Activated T-helper 17 cell treated with anti-CD3 and anti-CD28 coated beads, Interleukin-2, amount 50 U/mL, for 72 hours (primary cell): ENCODE data around the gene DNMT1. TPM values are rescaled to one million over a fixed set of nuclear protein-coding genes. Genes with fewer than 3 reads are reported as not detected.

Source experiments
- ATAC-seq: fragments of 150-1000 bp; cut with Tn5 transposase; replicated peaks from 2 replicates; pipeline ENCODE4 v1.10.0; 2021; ENCODE audit warnings: mild to moderate bottlenecking, moderate library complexity
- H3K27ac Mint-ChIP-seq: one replicate; pipeline ENCODE4 v1.8.0; 2022; ENCODE audit warnings: mixed read lengths
- H3K27me3 Mint-ChIP-seq: one replicate; pipeline ENCODE4 v1.8.0; 2022; ENCODE audit warnings: mixed read lengths
- H3K36me3 Mint-ChIP-seq: one replicate; pipeline ENCODE4 v1.8.0; 2022; ENCODE audit warnings: low read depth, mild to moderate bottlenecking, mixed read lengths
- H3K4me1 Mint-ChIP-seq: one replicate; pipeline ENCODE4 v1.8.0; 2022; ENCODE audit warnings: mixed read lengths
- H3K4me3 Mint-ChIP-seq: one replicate; pipeline ENCODE4 v1.8.0; 2022; ENCODE audit warnings: mild to moderate bottlenecking, mixed read lengths
- H3K9me3 Mint-ChIP-seq: one replicate; pipeline ENCODE4 v1.8.0; 2022; ENCODE audit warnings: mixed read lengths
- total RNA-seq, 2 donors: library from RNA; stranded (reverse); gene quantifications; one replicate each; pipeline ENCODE4 v1.2.3, GENCODE V29; 2022

Gene DNMT1
- total RNA-seq, 2 donors from 2014 or later, result 300 to 434 TPM

DNA sequence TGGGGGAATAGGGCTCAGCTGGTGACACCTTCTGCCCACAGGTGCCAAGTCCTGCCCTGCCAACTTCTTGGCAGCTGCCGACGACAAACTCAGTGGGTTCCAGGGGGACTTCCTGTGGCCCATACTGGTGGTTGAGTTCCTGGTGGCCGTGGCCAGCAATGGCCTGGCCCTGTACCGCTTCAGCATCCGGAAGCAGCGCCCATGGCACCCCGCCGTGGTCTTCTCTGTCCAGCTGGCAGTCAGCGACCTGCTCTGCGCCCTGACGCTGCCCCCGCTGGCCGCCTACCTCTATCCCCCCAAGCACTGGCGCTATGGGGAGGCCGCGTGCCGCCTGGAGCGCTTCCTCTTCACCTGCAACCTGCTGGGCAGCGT is 81.2 kb downstream of the DNMT1 start:
- H3K27ac Mint-ChIP-seq, result no peak overlapping the region
- H3K4me1 Mint-ChIP-seq, result peaks cover 32% of the 10 kb centered on the region
- H3K4me3 Mint-ChIP-seq, result peak overlapping the region; percentile 99
- no peaks in the 10 kb centered on the region for H3K27me3 Mint-ChIP-seq
- peaks cover 100% of the 10 kb centered on the region for H3K36me3 Mint-ChIP-seq
- no peaks in the 10 kb centered on the region for H3K9me3 Mint-ChIP-seq
- no peak for ATAC-seq

DNA sequence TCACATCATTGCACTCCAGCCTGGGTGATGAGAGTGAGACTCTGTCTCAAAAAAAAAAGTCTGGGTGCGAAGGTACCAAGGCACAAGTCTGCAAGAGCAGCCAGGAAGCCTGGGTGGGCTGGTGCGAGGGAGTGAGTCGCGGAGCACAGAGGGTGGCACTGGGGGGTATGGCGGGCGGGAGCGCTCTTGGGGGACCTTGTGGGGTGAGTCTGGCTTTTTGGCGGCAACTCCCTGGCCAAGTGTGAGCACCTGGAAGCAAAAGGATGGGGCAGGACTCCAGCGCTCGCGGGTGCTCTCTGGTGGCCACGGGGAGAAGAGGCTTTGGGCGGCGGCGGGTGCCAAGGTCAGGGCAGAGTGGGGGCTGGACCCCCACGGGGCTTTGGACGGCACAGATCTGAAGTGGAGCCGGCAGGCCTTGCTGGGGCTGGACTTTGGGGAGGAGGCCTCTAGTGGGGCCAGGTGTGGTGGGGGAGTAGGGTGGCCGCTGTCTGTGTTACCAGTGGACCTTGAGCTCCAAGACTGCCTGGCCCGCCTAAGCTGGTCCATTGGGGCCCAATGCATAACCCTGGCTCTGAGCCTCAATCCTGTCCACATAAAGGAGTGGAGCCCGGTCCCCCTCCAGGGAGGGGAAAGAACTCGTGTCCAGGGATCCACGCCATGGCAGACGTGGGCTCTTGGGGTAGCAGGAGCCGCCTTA is 81.7 kb downstream of the DNMT1 start:
- Mint-ChIP-seq H3K4me3 (peak overlapping the region; percentile 99), H3K9me3 (no peaks in the 10 kb centered on the region), H3K27me3 (no peaks in the 10 kb centered on the region), H3K27ac (peak overlapping the region; percentile 94), H3K4me1 (peaks cover 32% of the 10 kb centered on the region), H3K36me3 (peaks cover 100% of the 10 kb centered on the region)
- ATAC-seq, result peak; percentile 40

DNA sequence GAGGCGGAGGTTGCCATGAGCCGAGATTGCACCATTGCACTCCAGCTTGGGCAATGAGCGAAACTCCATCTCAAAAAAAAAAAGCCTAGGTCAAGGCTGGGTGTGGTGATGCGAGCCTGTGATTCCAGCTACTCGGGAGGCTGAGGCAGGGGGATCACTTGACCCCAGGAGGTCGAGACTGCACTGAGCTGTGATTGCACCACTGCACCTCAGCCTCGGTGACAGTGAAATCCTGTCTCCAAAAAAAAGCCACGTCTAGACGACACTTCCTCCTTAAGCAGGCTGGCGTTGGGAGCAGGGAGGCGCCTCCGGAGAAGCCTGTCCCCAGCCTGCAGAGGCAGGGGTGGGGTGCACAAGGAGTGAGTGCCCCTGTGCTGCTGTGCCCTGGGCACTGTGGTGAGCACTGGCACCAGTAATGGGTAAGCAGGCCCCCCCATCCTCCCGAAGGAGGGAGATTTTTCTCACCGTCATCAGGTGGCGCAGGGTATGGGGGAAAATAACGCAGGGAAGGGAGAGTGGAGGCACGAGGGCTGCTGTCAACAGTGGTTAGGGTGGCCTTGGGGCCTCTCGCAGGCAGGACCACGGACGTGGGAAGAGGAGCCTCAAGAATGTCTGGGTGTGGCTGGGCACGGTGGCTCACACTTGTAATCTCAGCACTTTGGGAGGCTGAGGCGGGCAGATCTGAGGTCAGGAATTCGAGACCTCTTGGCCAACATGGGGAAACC is 82.6 kb downstream of the DNMT1 start:
- H3K27me3 Mint-ChIP-seq, result no peaks in the 10 kb centered on the region
- peaks cover 32% of the 10 kb centered on the region for H3K4me1 Mint-ChIP-seq
- peaks cover 100% of the 10 kb centered on the region for H3K36me3 Mint-ChIP-seq
- H3K4me3 Mint-ChIP-seq, result peak overlapping the region; percentile 99
- ATAC-seq, result peak; percentile 69
- peak overlapping the region; percentile 95 for H3K27ac Mint-ChIP-seq
- H3K9me3 Mint-ChIP-seq, result no peaks in the 10 kb centered on the region

DNA sequence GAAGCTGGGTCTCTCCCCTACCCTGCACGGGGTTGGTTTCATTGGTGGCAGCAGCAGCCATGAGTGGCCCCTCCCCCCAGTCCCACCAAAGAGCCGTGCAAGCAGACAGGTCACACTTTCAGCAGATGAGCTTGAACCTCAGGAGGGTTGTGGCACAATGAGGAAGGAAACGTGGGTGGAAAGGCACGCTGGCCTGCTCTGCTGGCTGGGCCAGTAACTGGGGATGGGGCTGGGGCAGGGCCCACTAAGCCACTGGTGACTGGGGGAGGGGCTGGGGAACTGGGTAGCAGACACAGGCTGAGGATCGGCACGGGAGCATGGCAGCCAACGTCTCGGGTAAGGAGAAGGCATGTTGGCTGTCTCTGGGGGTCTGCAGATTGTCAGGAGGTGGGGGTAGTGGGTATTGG is 83.3 kb downstream of the DNMT1 start, which contains the start of gene P2RY11:
TSS of gene P2RY11 (plus strand) at position 289 of the 407 bp plus-strand sequence. CDS start at position 318, 29 bp downstream.
- Mint-ChIP-seq H3K36me3 (peaks cover 100% of the 10 kb centered on the region), H3K4me3 (peak within 1 kb of the TSS; percentile 99), H3K27ac (peak within 1 kb of the TSS; percentile 95), H3K4me1 (peaks cover 34% of the 10 kb centered on the region), H3K9me3 (no peaks in the 10 kb centered on the region), H3K27me3 (no peaks in the 10 kb centered on the region)
- ATAC-seq, result peak; percentile 54

DNA sequence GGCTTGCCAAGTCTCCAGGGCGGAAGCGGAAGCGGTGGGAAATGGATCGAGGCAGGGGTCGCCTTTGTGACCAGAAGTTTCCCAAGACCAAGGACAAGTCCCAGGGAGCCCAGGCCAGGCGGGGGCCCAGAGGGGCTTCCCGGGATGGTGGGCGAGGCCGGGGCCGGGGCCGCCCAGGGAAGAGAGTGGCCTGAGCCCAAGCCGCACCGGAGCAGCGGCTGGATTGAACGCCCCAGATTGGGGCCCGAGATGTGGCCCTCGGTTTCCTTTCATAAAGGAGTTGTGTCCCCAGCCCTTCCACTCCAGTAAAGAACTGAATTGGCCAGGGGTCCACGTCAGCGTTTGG is 83.8 kb downstream of the DNMT1 start:
- H3K4me3 Mint-ChIP-seq, result peak overlapping the region; percentile 99
- H3K27ac Mint-ChIP-seq, result peak overlapping the region; percentile 95
- peaks cover 30% of the 10 kb centered on the region for H3K4me1 Mint-ChIP-seq
- H3K36me3 Mint-ChIP-seq, result peaks cover 100% of the 10 kb centered on the region
- no peaks in the 10 kb centered on the region for H3K27me3 Mint-ChIP-seq
- no peak for ATAC-seq
- no peaks in the 10 kb centered on the region for H3K9me3 Mint-ChIP-seq

DNA sequence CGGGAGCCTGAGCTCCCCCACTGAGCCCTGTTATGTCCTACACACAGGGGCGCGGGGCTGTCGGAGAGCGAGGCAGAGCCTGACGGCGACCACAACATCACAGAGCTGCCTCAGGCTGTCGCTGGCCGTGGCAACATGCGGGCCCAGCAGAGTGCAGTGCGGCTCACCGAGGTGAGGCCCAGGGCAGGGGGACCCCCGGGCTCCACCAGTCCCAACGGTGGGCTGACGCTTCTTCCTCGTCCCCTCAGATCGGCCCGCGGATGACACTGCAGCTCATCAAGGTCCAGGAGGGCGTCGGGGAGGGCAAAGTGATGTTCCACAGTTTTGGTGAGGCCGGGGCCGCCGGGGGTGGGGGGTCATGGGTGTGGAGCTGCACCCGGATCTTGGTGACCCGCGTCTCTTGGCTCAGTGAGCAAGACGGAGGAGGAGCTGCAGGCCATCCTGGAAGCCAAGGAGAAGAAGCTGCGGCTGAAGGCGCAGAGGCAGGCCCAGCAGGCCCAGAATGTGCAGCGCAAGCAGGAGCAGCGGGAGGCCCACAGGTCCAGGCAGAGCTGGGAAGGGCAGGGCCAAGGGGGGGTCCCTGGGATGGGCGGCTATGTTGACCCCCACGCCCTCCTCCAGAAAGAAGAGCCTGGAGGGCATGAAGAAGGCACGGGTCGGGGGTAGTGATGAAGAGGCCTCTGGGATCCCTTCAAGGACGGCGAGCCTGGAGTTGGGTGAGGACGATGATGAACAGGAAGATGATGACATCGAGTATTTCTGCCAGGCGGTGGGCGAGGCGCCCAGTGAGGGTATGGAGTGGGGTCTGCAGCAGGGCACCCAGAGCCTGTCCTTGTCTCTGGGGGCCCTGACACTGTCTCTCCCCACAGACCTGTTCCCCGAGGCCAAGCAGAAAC is 84.4 kb downstream of the DNMT1 start:
- Mint-ChIP-seq H3K4me3 (peak overlapping the region; percentile 99), H3K4me1 (peaks cover 34% of the 10 kb centered on the region), H3K27me3 (no peaks in the 10 kb centered on the region), H3K9me3 (no peaks in the 10 kb centered on the region), H3K36me3 (peaks cover 100% of the 10 kb centered on the region), H3K27ac (peak overlapping the region; percentile 95)
- no peak for ATAC-seq

DNA sequence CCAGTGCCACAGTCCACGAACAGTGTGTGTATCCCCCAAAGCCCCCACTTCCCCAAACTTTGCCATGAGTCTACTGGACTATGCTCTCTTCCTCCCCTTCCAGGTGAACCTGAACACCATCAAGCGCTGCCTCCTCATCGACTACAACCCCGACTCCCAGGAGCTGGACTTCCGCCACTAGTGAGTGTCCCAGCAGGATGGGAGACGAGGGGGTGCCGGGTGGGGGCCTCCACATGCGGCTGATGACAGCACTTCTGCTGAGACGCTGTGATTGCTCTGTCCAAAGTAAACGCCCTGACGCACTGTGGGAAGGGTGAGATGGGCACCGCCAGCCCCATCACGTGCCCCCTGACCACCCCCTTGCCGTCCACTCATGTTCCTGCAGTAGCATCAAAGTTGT is 85.2 kb downstream of the DNMT1 start:
- H3K36me3 Mint-ChIP-seq, result peaks cover 99% of the 10 kb centered on the region
- H3K4me3 Mint-ChIP-seq, result peak overlapping the region; percentile 99
- H3K27me3 Mint-ChIP-seq, result no peaks in the 10 kb centered on the region
- peaks cover 42% of the 10 kb centered on the region for H3K4me1 Mint-ChIP-seq
- H3K9me3 Mint-ChIP-seq, result no peaks in the 10 kb centered on the region
- ATAC-seq, result no peak
- H3K27ac Mint-ChIP-seq, result peak overlapping the region; percentile 95

DNA sequence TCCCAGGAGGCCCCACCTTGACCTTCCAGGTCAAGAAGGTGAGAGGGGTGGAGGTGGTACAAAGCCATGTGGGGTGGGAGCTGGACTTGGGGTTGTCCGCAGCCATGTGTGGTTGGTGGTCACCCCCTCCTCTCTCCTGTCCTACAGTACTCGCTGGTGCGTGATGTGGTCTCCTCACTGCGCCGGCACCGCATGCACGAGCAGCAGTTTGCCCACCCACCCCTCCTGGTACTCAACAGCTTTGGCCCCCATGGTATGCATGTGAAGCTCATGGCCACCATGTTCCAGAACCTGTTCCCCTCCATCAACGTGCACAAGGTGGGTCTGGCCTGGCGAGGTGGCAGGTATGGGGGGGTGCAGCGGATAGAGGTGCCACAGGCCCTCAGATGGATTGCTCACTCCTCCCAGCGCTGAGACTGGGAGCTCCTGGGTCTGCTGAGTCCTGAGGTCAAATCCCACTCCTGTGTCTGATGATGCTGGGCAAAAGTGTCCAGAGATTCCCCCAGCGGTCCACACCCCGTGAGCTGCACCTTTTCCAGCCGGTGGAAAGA is 86.9 kb downstream of the DNMT1 start:
- no peak for ATAC-seq
- peaks cover 44% of the 10 kb centered on the region for H3K4me1 Mint-ChIP-seq

DNA sequence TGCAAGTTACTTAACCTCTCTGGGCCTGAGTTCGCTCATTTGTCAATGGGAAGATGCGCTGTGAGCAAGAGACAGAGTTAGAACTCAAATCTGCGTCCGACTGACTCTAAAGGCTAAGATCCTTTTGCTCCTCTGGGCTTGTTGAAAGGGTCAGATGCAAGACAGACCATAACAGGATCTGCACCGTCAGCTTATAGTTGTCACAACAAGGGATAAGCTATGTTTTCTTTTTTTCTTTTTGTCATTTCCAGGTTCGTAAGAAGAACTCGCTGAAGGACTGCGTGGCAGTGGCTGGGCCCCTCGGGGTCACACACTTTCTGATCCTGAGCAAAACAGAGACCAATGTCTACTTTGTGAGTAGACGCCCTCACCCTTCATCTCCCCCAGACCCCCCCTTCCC is 87.5 kb downstream of the DNMT1 start:
- H3K27ac Mint-ChIP-seq, result peak overlapping the region; percentile 97
- peaks cover 87% of the 10 kb centered on the region for H3K36me3 Mint-ChIP-seq
- no peaks in the 10 kb centered on the region for H3K9me3 Mint-ChIP-seq
- H3K27me3 Mint-ChIP-seq, result no peaks in the 10 kb centered on the region
- no peak for ATAC-seq
- peak overlapping the region; percentile 99 for H3K4me3 Mint-ChIP-seq
- H3K4me1 Mint-ChIP-seq, result peaks cover 44% of the 10 kb centered on the region

More for the DNA sequence above, 86.9 kb downstream of the DNMT1 start:
- H3K27ac Mint-ChIP-seq, result peak overlapping the region; percentile 97
- peaks cover 87% of the 10 kb centered on the region for H3K36me3 Mint-ChIP-seq
- no peaks in the 10 kb centered on the region for H3K9me3 Mint-ChIP-seq
- H3K4me3 Mint-ChIP-seq, result peak overlapping the region; percentile 99
- H3K27me3 Mint-ChIP-seq, result no peaks in the 10 kb centered on the region

DNA sequence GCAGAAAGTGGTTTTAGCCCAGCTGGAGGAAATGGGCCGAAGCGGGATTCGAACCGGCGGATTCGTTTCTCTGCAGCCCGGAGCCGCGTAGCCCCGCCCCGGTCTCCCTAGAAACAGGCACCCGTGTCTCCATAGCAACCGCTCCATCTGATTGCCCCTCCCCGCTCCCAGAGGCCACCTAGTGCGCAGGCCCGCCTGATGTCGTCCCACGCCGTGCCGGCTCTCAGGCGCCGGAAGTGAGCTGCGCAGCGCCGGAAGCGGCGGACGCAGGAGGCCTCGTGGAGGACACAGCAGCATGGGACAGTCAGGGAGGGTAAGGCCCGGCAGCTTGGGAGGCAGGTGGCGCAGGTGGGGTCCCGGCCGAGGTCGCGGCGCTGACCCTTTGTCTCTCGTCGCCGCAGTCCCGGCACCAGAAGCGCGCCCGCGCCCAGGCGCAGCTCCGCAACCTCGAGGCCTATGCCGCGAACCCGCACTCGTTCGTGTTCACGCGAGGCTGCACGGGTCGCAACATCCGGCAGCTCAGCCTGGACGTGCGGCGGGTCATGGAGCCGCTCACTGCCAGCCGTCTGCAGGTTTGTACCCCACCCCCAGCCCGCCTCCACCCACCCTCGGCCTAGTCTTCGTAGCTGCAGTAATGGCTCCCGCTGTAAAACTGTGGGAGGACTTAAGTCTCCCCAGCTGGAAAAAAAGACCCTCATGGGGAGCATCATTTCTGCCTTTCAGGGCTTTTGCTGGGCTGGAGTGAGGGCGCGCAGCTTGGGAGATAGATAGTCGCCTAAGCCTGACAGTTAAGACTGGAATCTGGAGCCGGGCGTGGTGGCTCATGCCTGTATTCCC is 88.4 kb downstream of the DNMT1 start, which contains the start of gene PPAN:
TSS of gene PPAN (plus strand) at position 263 of the 837 bp plus-strand sequence. CDS start at position 296, 33 bp downstream.
- Mint-ChIP-seq H3K4me1 (peaks cover 43% of the 10 kb centered on the region), H3K27ac (peak within 1 kb of the TSS; percentile 97), H3K4me3 (peak within 1 kb of the TSS; percentile 99), H3K27me3 (no peaks in the 10 kb centered on the region), H3K36me3 (peaks cover 82% of the 10 kb centered on the region), H3K9me3 (no peaks in the 10 kb centered on the region)
- peak; percentile 68 for ATAC-seq

DNA sequence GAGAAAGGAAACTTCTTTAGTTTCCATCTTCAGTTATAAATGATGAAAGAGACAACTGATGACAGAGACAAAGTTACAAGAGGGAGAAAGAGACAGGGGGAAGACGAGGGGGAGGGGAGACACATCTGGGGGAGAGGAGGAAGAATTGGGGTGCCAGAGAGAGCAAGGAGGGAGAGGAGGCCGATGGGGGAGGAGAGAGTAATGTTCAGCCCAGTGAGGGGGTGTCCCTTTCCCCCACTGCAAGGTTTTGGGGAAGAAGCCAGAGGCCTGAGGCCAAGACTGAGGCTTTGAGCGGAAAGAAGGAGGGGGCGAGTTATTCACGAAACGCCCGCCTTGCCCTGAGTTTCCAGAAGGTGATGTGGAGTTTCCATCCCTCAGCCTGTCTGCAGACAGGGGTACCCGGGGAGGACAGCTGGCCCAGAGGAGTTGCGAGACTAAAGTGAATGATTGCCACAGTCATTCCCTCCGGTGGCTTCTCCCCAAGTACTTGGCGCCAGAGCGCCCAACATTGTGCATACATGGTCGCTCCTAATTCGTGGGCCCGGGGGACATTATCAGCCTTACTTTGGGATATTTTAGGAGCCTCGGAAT is 89.1 kb downstream of the DNMT1 start:
- peak; percentile 54 for ATAC-seq
- no peaks in the 10 kb centered on the region for H3K9me3 Mint-ChIP-seq
- peaks cover 77% of the 10 kb centered on the region for H3K36me3 Mint-ChIP-seq
- peak overlapping the region; percentile 97 for H3K27ac Mint-ChIP-seq
- H3K27me3 Mint-ChIP-seq, result no peaks in the 10 kb centered on the region
- H3K4me1 Mint-ChIP-seq, result peaks cover 40% of the 10 kb centered on the region
- H3K4me3 Mint-ChIP-seq, result peak overlapping the region; percentile 99

DNA sequence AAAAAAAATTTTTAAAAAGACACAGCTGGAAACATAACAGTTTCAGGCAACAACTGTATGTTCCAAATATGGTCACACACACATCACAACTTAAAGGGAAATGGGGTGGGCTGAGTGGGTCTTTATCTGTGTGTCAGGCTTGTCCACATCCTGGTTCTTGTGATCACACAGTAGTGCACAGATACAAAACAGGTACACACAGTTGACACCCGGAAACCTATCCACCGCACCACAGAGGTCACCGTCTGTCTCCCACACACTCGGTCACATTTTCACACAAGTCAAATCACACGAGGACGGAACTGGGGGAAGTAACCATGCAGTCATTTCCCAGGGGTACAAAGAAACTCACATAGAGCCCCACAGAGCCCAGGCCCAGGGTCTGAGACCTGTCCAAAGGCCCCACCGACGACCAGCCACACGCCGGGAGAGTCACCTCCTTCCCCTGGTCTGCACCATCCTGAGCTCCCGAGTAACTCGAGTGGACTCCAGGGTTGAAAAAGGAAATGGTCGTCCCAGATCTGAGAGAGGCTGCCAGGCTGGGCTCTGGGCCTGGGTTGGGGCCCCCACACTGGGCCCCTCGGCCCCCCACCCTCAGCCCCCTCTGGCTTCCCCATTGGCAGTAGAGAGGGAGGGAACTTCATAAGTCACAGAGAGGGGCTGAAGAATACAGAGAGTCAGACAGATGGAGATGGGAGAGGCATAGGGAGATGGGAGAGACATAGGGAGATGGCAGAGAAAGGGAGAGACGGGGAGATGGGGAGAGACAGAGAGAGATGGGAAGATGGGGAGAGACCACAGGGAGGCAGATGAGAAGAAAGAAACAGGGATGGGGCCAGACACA is 89.9 kb downstream of the DNMT1 start:
- peak; percentile 75 for ATAC-seq
- H3K36me3 Mint-ChIP-seq, result peaks cover 73% of the 10 kb centered on the region

More for the DNA sequence above, 89.9 kb downstream of the DNMT1 start:
- H3K9me3 Mint-ChIP-seq, result no peaks in the 10 kb centered on the region
- peak overlapping the region; percentile 97 for H3K27ac Mint-ChIP-seq
- H3K4me1 Mint-ChIP-seq, result peaks cover 40% of the 10 kb centered on the region
- no peaks in the 10 kb centered on the region for H3K27me3 Mint-ChIP-seq
- peak overlapping the region; percentile 99 for H3K4me3 Mint-ChIP-seq
